GM23338 (cell line): ENCODE results near the gene NUP50. TPM values are rescaled to one million over a fixed set of nuclear protein-coding genes. Genes with fewer than 3 reads are reported as not detected.

Source experiments
- ATAC-seq: fragments of 200-7000 bp; cut with Tn5 transposase; 3 replicates; pipeline ENCODE4 v1.9.1; 2020
- DNase-seq: peaks from one replicate; pipeline ENCODE4 v3.0.0-alpha.2; 2015; ENCODE audit warnings: low spot score
- H2AFZ ChIP-seq: fragments of 200-600 bp; sonication (generic); 2 replicates; pipeline ENCODE4 v1.8.0; 2016; ENCODE audit warnings: antibody characterized with exemption, mild to moderate bottlenecking, moderate library complexity
- H3F3A ChIP-seq: fragments of 200-600 bp; sonication (generic); replicated peaks from 2 replicates; pipeline ENCODE4 v1.8.0; 2017; ENCODE audit warnings: antibody characterized with exemption, mixed run types, low read depth
- H3K27ac ChIP-seq: fragments of 200-600 bp; sonication (generic); 2 replicates; pipeline ENCODE4 v1.6.1; 2016; ENCODE audit warnings: low read depth
- H3K27me3 ChIP-seq: fragments of 200-600 bp; sonication (generic); 2 replicates; pipeline ENCODE4 v1.8.0; 2016; ENCODE audit warnings: mild to moderate bottlenecking, mixed run types, moderate library complexity; ENCODE audit not compliant: insufficient read depth
- H3K36me3 ChIP-seq: fragments of 200-600 bp; sonication (generic); 2 replicates; pipeline ENCODE4 v1.8.0; 2016; ENCODE audit warnings: mild to moderate bottlenecking; ENCODE audit not compliant: insufficient read depth
- H3K4me1 ChIP-seq: fragments of 200-600 bp; sonication (generic); 2 replicates; pipeline ENCODE4 v1.8.0; 2016; ENCODE audit warnings: mild to moderate bottlenecking, moderate library complexity; ENCODE audit not compliant: insufficient read depth
- H3K4me2 ChIP-seq: fragments of 200-600 bp; sonication (generic); 2 replicates; pipeline ENCODE4 v1.7.1; 2017; ENCODE audit warnings: mixed run types
- H3K4me3 ChIP-seq: fragments of 200-600 bp; sonication (generic); 2 replicates; pipeline ENCODE4 v1.6.1; 2016; ENCODE audit warnings: mixed run types
- H3K79me2 ChIP-seq: fragments of 200-600 bp; sonication (generic); replicated peaks from 2 replicates; pipeline ENCODE4 v1.8.0; 2017; ENCODE audit warnings: mild to moderate bottlenecking; ENCODE audit not compliant: insufficient read depth
- H3K9me2 ChIP-seq: fragments of 200-600 bp; sonication (generic); 2 replicates; pipeline ENCODE4 v1.8.0; 2017; ENCODE audit not compliant: insufficient read depth
- H4K20me1 ChIP-seq: fragments of 200-600 bp; sonication (generic); replicated peaks from 2 replicates; pipeline ENCODE4 v1.8.0; 2017; ENCODE audit warnings: mild to moderate bottlenecking; ENCODE audit not compliant: insufficient read depth
- H3K27ac Mint-ChIP-seq: 2 replicates; pipeline ENCODE4 v1.8.0; 2020; ENCODE audit warnings: inconsistent platforms, mild to moderate bottlenecking, moderate library complexity, mixed read lengths
- H3K27me3 Mint-ChIP-seq: 3 replicates; pipeline ENCODE4 v1.8.0; 2022; ENCODE audit warnings: low read depth, mild to moderate bottlenecking, moderate library complexity, mixed read lengths, inconsistent platforms; ENCODE audit not compliant: insufficient read depth, poor library complexity
- H3K36me3 Mint-ChIP-seq: 3 replicates; pipeline ENCODE4 v1.8.0; 2021; ENCODE audit warnings: low read depth, mild to moderate bottlenecking, inconsistent platforms, moderate library complexity, mixed read lengths
- H3K4me1 Mint-ChIP-seq: 3 replicates; pipeline ENCODE4 v1.8.0; 2020; ENCODE audit warnings: mild to moderate bottlenecking, inconsistent platforms, mixed read lengths
- H3K4me3 Mint-ChIP-seq: 3 replicates; pipeline ENCODE4 v1.8.0; 2021; ENCODE audit warnings: moderate library complexity, mild to moderate bottlenecking, inconsistent platforms, mixed read lengths
- H3K9me3 Mint-ChIP-seq: 3 replicates; pipeline ENCODE4 v1.8.0; 2020; ENCODE audit warnings: moderate library complexity, mild to moderate bottlenecking, inconsistent platforms, mixed read lengths
- CREB1 ChIP-seq: fragments of 250-450 bp; sonication (Bioruptor Pico); IDR thresholded peaks from 2 replicates; pipeline ENCODE4 v1.5.0; 2020; ENCODE audit warnings: low read depth, mild to moderate bottlenecking, moderate library complexity
- ETS1 ChIP-seq: IDR thresholded peaks from 2 replicates; pipeline ENCODE4 v1.6.1; 2016; ENCODE audit warnings: antibody characterized with exemption
- EZH2phosphoT487 ChIP-seq: fragments of 200-600 bp; sonication (generic); IDR thresholded peaks from one replicate; pipeline ENCODE4 v1.8.1; 2018; ENCODE audit warnings: antibody characterized with exemption; ENCODE audit not compliant: unreplicated experiment
- JUNB ChIP-seq: IDR thresholded peaks from one replicate; pipeline ENCODE4 v1.6.1; 2016; ENCODE audit warnings: antibody characterized with exemption; ENCODE audit not compliant: unreplicated experiment
- POLR2AphosphoS5 ChIP-seq: IDR thresholded peaks from 2 replicates; pipeline ENCODE4 v1.6.1; 2016; ENCODE audit warnings: antibody characterized with exemption, low read depth
- STAT1 ChIP-seq: IDR thresholded peaks from one replicate; pipeline ENCODE4 v1.6.1; 2016; ENCODE audit warnings: antibody characterized with exemption; ENCODE audit not compliant: unreplicated experiment
- ZNF331 ChIP-seq: fragments of 250-450 bp; sonication (Bioruptor Pico); IDR thresholded peaks from 2 replicates; pipeline ENCODE4 v1.5.0; 2020; ENCODE audit warnings: low read depth, mild to moderate bottlenecking, moderate library complexity
- ZNF462 ChIP-seq: fragments of 250-450 bp; sonication (Bioruptor Pico); IDR thresholded peaks from 2 replicates; pipeline ENCODE4 v1.5.0; 2020; ENCODE audit warnings: mild to moderate bottlenecking, moderate library complexity
- polyA plus RNA-seq: library from polyadenylated mRNA; unstranded; fragments of >200 nt; fragmentation: Nextera tagmentation; extraction: Ambion mirVana; gene quantifications from 2 replicates; pipeline ENCODE4 v1.2.1, GENCODE V29; 2016
- total RNA-seq: library from RNA; depleted of rRNA; stranded (reverse); fragments of >200 nt; shearing (Covaris generic); gene quantifications from 2 replicates; pipeline ENCODE4 v1.2.3, GENCODE V29; 2014

The NUP50 gene
- total and polyA plus RNA-seq, 2 experiments from 2014 or later, result 45.9 to 96.6 TPM

- TF ChIP-seq ZNF462 (no peak), STAT1 (no peak), ETS1 (no peak), ZNF331 (CRISPR knock-in tag) (no peak), POLR2AphosphoS5 (no peak)
Measured at GRCh38 chr22:45210174-45210573, 46.4 kb downstream of the NUP50 start (continued).

GRCh38 chr22:45210577-45210976 lies 46.9 kb downstream of the NUP50 start:
- TF ChIP-seq POLR2AphosphoS5, result no peak
- no peak for TF ChIP-seq EZH2phosphoT487
- no peak for TF ChIP-seq ZNF462
- TF ChIP-seq CREB1, result no peak
- TF ChIP-seq JUNB, result no peak
- peaks cover 10% of the 10 kb centered on the region; the same call in 2 of the 3 replicates for H3K36me3 Mint-ChIP-seq
- H2AFZ ChIP-seq, result no peak overlapping the region
- H3K9me2 ChIP-seq, result no peaks in the 10 kb centered on the region
- H3K4me3 ChIP-seq, result no peak overlapping the region
- H3K4me1 Mint-ChIP-seq, result peaks cover 32% of the 10 kb centered on the region
- DNase-seq (no peak), ATAC-seq (no peak)
- peaks cover 21% of the 10 kb centered on the region for H3K79me2 ChIP-seq
- no peak overlapping the region for H3K27ac Mint-ChIP-seq
- no peak overlapping the region for H3K4me2 ChIP-seq
- no peak overlapping the region for H3K27ac ChIP-seq
- no peaks in the 10 kb centered on the region for H3K27me3 ChIP-seq
- H3K4me1 ChIP-seq, result peaks cover 10% of the 10 kb centered on the region
- H4K20me1 ChIP-seq, result peaks cover 4% of the 10 kb centered on the region; the same call in 1 of the 2 replicates
- peaks cover 15% of the 10 kb centered on the region for H3K27me3 Mint-ChIP-seq
- H3F3A ChIP-seq, result no peaks in the 10 kb centered on the region; the same call in 1 of the 2 replicates
- H3K36me3 ChIP-seq, result no peaks in the 10 kb centered on the region
- no peak overlapping the region for H3K4me3 Mint-ChIP-seq
- H3K9me3 Mint-ChIP-seq, result no peaks in the 10 kb centered on the region
